GM12873 (cell line): ENCODE data around the gene UNC119B.

Source experiments
- TF ChIP-seq, protein P1 (sequence below): IDR thresholded peaks from 2 replicates; pipeline ENCODE4 v1.5.1; 2012; ENCODE audit warnings: low read depth, mild to moderate bottlenecking, moderate library complexity, low read length, control low read depth; ENCODE audit not compliant: insufficient read depth; ENCODE audit errors: missing control alignments

Gene UNC119B

DNA sequence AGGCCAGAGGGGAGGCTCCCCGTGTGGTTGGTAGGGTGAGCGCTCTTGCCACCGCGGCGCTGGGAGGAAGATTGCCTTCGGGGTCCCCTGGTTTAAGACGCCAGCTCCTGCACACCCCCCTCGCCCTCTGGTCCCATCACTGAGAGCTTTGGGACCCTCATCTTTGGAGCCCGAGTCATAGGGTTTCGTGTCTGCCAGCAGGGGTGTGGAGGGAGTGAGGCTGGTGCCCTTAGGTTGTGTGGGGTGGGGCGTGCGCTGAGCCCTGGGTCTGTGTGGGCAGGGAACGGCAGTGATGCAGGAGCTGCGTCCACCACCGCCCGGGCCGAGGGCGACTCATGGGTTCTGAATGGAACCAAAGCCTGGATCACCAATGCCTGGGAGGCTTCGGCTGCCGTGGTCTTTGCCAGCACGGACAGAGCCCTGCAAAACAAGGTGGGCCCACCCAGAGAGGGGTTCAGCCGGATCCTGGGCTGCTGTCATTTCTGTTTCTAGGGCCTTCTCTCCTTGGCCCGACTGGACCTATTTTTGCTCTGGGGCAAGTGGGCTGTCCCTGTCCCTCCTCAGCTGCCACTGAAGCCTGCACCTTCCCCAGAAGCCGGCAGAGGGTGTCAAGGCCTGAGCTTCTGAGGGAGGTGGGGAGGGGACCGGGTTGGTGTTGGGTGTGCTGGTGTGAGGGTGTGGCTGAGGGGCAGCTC is 27.4 kb downstream of the UNC119B start:
- TF ChIP-seq, protein P1, sequence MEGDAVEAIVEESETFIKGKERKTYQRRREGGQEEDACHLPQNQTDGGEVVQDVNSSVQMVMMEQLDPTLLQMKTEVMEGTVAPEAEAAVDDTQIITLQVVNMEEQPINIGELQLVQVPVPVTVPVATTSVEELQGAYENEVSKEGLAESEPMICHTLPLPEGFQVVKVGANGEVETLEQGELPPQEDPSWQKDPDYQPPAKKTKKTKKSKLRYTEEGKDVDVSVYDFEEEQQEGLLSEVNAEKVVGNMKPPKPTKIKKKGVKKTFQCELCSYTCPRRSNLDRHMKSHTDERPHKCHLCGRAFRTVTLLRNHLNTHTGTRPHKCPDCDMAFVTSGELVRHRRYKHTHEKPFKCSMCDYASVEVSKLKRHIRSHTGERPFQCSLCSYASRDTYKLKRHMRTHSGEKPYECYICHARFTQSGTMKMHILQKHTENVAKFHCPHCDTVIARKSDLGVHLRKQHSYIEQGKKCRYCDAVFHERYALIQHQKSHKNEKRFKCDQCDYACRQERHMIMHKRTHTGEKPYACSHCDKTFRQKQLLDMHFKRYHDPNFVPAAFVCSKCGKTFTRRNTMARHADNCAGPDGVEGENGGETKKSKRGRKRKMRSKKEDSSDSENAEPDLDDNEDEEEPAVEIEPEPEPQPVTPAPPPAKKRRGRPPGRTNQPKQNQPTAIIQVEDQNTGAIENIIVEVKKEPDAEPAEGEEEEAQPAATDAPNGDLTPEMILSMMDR = no peak

DNA sequence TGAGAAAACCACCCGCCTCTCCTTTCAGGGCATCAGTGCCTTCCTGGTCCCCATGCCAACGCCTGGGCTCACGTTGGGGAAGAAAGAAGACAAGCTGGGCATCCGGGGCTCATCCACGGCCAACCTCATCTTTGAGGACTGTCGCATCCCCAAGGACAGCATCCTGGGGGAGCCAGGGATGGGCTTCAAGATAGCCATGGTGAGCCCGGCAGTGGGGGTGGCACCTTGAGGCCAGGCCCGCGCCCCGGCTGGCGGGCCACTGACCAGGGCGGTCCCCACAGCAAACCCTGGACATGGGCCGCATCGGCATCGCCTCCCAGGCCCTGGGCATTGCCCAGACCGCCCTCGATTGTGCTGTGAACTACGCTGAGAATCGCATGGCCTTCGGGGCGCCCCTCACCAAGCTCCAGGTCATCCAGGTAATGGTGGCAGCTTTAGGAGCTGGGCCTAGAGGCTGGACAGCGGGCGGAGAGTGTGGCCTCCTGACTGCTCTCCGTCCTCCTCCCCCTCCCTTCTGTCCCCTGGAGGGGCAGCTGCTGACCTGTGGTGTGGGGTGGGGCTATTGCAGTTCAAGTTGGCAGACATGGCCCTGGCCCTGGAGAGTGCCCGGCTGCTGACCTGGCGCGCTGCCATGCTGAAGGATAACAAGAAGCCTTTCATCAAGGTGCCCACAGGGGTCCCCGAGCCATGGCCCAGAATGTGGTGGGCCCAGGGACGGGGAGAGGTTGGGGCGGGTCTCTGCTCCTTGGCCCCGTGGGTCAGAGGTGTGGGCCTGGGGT is 28.2 kb downstream of the UNC119B start:
- TF ChIP-seq, protein P1 = no peak

DNA sequence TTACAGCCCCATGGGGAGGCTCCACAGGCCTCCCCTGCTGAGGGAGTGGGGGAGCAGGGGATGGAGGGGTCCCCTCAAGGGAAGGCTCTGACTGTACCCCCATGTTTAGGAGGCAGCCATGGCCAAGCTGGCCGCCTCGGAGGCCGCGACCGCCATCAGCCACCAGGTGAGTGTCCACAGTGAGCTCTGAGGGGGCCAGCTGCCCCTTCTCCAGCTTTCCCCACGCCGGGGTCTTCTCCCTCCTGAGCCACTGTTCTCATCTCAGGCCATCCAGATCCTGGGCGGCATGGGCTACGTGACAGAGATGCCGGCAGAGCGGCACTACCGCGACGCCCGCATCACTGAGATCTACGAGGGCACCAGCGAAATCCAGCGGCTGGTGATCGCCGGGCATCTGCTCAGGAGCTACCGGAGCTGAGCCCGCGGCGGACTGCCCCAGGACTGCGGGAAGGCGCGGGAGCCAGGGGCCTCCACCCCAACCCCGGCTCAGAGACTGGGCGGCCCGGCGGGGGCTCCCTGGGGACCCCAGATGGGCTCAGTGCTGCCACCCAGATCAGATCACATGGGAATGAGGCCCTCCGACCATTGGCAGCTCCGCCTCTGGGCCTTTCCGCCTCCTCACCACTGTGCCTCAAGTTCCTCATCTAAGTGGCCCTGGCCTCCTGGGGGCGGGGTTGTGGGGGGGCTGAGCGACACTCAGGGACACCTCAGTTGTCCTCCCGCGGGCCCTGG is 28.9 kb downstream of the UNC119B start:
- TF ChIP-seq, protein P1 = no peak

DNA sequence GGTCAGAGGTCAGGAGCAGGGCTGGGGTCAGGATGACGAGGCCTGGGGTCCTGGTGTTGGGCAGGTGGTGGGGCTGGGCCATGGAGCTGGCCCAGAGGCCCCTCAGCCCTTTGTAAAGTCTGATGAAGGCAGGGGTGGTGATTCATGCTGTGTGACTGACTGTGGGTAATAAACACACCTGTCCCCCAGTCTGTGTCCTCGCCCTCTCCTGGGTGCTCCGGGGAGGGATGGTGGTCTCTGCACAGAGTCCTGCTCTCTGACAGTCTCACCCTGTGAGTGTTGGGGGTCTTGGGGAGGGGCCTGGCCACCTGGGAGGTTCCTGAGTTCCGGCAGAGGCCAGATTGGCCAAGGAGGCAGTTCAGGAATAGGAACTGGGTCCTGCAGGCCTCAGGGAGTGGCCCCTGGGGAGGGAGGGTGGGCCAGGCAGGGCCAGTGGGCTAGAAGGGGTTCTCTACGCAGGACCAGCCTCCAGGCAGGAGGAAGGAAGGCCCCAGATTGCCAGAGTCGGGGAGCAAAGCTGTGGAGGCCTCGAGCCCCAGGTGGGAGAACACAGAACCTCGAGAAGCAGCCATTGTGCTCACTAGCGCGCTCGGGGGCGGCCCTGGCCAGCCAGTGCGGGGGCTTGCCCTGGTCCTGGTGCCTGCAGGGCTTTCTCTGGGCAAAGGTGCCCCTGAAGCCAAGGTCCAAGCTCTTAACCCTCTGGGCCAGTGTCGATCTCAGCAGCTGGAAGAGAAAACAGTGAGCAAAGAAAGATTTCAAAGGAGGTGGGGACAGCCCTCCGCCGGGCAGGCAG is 29.8 kb downstream of the UNC119B start:
- TF ChIP-seq, protein P1 = no peak

DNA sequence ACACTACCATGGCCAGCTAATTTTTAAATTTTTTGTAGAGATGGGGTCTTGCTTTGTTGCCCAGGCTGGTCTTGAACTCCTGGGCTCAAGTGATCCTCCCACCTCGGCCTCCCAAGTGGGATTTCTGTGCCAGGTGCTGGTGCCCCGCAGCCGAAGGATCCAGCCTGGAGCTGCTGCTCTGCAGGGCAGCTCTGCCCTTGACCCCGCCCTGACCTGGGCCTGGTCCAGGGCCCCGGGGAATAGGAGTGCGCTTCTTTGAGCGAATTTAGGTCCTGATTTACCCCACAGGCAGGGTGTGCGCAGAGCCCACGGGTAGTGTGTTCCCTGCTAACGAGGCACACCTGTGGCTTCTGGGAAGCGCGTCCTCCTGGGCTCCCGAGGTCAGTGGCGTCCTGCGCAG is 30.6 kb downstream of the UNC119B start:
- TF ChIP-seq, protein P1 = no peak

DNA sequence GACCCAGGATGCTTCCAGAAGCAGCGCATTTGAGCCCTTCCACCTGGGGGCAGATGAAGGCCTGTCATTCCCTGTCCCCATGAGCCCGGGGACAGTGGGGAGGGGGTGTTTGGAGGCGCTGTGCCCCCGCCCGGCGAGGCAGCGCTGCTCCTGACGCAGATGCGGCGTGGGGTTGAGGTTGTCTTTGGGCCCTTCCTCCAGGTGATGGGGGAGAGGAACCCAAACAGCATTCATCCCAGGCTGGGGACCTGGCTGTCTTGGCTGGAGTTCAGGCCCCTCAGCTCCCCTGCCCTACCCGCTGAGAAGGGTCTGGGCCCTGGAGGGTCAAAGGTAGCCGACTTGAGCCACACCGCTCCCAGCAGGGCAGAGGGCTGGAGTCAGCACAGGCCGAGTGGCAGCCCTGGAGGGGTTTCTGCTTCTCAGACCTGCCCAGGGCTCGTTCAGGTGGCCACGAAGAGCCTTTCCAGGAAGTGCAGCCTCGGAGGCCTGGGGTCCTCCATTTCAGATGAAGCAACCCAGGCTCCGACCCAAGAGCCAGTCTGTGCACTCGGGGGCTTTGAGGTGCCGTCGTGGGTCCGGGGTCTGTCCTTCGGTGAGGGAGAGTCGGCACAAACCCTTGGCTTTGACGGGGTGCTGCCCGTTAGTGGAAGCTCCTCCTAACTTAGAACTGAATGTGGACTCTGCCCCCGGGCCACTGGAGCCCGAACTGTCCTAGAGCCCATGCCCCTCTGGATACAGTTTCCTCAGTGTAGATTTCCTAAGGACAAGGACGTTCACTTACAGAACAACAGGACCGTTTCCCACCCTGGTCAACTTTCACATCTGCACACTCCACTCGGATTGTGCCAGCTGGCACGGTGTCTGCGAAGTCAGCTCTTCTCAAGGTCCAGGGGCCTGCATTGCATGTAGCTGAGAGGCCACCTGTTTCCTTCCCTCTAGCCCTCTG is 31.5 kb downstream of the UNC119B start:
- TF ChIP-seq, protein P1 = no peak
